Measurements from ENCODE around the gene CACNA2D4.

DNA sequence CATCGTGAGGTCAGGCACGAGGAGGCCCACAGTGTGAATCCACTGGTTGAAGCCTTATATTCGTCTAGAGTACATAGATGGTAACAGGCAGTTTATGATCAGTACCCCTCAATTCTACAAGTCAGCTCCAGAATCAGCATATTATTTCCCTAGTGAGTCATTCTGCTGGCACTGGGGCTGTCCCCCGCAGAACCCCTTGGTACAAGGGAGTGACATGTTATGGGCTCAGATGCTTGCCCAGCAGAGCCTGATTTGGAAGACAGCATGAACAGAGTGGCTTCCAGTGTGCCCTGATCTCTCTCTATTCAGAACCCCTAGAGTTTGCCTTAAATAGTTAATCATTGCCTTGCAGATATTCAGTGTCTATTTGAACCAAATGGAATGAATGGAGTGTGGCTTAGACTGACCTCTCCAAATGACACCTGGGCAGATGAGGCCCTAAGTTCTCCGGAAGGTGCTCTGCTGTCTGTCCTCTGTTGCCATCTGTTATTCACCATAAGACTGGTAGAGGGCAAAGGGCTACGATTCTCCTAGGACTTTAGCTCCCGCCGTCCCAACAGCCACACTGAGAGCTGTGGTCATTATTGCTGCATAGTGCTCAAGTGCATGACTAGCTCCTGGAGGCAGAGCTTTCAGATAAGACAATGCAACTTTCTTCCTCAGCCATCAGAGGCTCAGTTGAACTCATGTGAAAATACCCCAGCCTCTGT is 41.1 kb downstream of the CACNA2D4 start:
- TF ChIP-seq, protein P1, sequence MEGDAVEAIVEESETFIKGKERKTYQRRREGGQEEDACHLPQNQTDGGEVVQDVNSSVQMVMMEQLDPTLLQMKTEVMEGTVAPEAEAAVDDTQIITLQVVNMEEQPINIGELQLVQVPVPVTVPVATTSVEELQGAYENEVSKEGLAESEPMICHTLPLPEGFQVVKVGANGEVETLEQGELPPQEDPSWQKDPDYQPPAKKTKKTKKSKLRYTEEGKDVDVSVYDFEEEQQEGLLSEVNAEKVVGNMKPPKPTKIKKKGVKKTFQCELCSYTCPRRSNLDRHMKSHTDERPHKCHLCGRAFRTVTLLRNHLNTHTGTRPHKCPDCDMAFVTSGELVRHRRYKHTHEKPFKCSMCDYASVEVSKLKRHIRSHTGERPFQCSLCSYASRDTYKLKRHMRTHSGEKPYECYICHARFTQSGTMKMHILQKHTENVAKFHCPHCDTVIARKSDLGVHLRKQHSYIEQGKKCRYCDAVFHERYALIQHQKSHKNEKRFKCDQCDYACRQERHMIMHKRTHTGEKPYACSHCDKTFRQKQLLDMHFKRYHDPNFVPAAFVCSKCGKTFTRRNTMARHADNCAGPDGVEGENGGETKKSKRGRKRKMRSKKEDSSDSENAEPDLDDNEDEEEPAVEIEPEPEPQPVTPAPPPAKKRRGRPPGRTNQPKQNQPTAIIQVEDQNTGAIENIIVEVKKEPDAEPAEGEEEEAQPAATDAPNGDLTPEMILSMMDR (IDR thresholded peaks at IDR 0.05) = no peak
- no peak for TF ChIP-seq EP300 (IDR thresholded peaks at IDR 0.05)
- TF ChIP-seq POLR2A (IDR thresholded peaks at IDR 0.05) = no peak
